Renal cortical epithelial cell (primary cell): ENCODE data around the gene SEMG2. TPM values are rescaled to one million over a fixed set of nuclear protein-coding genes. Genes with fewer than 3 reads are reported as not detected.

ENCODE experiments used
- DNase-seq: peaks from one replicate; pipeline ENCODE4 v3.0.0-alpha.2; 2011; ENCODE audit warnings: low read depth
- total RNA-seq: library from RNA; depleted of rRNA; stranded (reverse); fragments of >200 nt; gene quantifications from 2 replicates; pipeline ENCODE4 v1.2.3, GENCODE V29; 2014

SEMG2 gene
- not detected in 2 replicates for total RNA-seq

GRCh38 chr20:45221076-45221475 lies at the start of gene SEMG2:
Gene SEMG2 (plus strand): TSS chr20:45221373. CDS start chr20:45221390, 17 bp downstream.
- no peak for DNase-seq

- DNase-seq = no peak
Measured at GRCh38 chr20:45173522-45173921, 47.7 kb upstream of the SEMG2 start.

- DNase-seq = peak; percentile 97
Measured at GRCh38 chr20:45174434-45175364, 46.5 kb upstream of the SEMG2 start, which contains the start of gene PI3. Gene PI3 (plus strand): TSS chr20:45174902. CDS start chr20:45174923, 21 bp downstream.

GRCh38 chr20:45176526-45177267 lies 44.5 kb upstream of the SEMG2 start:
- no peak for DNase-seq

GRCh38 chr20:45179166-45179565 lies 42.0 kb upstream of the SEMG2 start:
- no peak for DNase-seq

- DNase-seq = peak; percentile 7
Measured at GRCh38 chr20:45181639-45182038, 39.5 kb upstream of the SEMG2 start.

- DNase-seq = no peak
Measured at GRCh38 chr20:45183084-45183483, 38.1 kb upstream of the SEMG2 start.

GRCh38 chr20:45187693-45188092 lies 33.5 kb upstream of the SEMG2 start:
- DNase-seq = no peak

GRCh38 chr20:45189067-45189609 lies 32.0 kb upstream of the SEMG2 start:
- no peak for DNase-seq

- no peak for DNase-seq
Measured at GRCh38 chr20:45189861-45190260, 31.3 kb upstream of the SEMG2 start.

GRCh38 chr20:45191926-45192325 lies 29.2 kb upstream of the SEMG2 start:
- no peak for DNase-seq

GRCh38 chr20:45193331-45193730 lies 27.8 kb upstream of the SEMG2 start:
- no peak for DNase-seq

- no peak for DNase-seq
Measured at GRCh38 chr20:45206725-45207124, 14.4 kb upstream of the SEMG2 start, which contains the start of gene SEMG1. Gene SEMG1 (plus strand): TSS chr20:45207033. CDS start chr20:45207054, 21 bp downstream.

- DNase-seq = no peak
Measured at GRCh38 chr20:45209924-45210323, 11.2 kb upstream of the SEMG2 start.

- no peak for DNase-seq
Measured at GRCh38 chr20:45211569-45212474, 9.4 kb upstream of the SEMG2 start.

GRCh38 chr20:45212836-45213235 lies 8.3 kb upstream of the SEMG2 start:
- no peak for DNase-seq

GRCh38 chr20:45218124-45218523 lies 3.0 kb upstream of the SEMG2 start:
- peak; percentile 51 for DNase-seq

- no peak for DNase-seq
Measured at GRCh38 chr20:45218636-45219035, 2.5 kb upstream of the SEMG2 start.

GRCh38 chr20:45223136-45223535 lies 2.0 kb downstream of the SEMG2 start:
- DNase-seq = no peak

- no peak for DNase-seq
Measured at GRCh38 chr20:45226287-45226686, 5.1 kb downstream of the SEMG2 start.
